ENCODE measurements around the gene KIF4A. TPM values are rescaled to one million over a fixed set of nuclear protein-coding genes. Genes with fewer than 3 reads are reported as not detected.

KIF4A gene
- total RNA-seq, 4 donors from 2014 or later, result 0.11 to 0.71 (median 0.13) TPM; not detected in 1

- H3K9me3 ChIP-seq, result no peaks in the 10 kb centered on the region
- no peaks in the 10 kb centered on the region for H3K36me3 ChIP-seq
- DNase-seq, result no peak
- WGBS, 2 donors, result 87 to 91% methylated on average over 4 to 12 of the region's 15 CpGs
- intact Hi-C loops (cut with DNase I), result no loop called here
- no peaks in the 10 kb centered on the region for H3K4me1 ChIP-seq
- no peak for TF ChIP-seq POLR2A (IDR thresholded peaks at IDR 0.05)
- TF ChIP-seq CTCF (IDR thresholded peaks at IDR 0.05), result no peak
- no peak overlapping the region for H3K4me3 ChIP-seq (replicated peaks in 1 of 3)
- no peak overlapping the region for H3K27ac ChIP-seq
- no peaks in the 10 kb centered on the region for H3K27me3 ChIP-seq
Observed at GRCh38 chrX:70426286-70427278, 136.7 kb downstream of the KIF4A start.

GRCh38 chrX:70427365-70427764 lies 137.5 kb downstream of the KIF4A start:
- TF ChIP-seq POLR2A (IDR thresholded peaks at IDR 0.05), result no peak
- TF ChIP-seq CTCF (IDR thresholded peaks at IDR 0.05), result no peak
- H3K9me3 ChIP-seq, result no peaks in the 10 kb centered on the region
- H3K27me3 ChIP-seq, result no peaks in the 10 kb centered on the region
- no peak overlapping the region for H3K27ac ChIP-seq
- H3K4me1 ChIP-seq, result no peaks in the 10 kb centered on the region
- no peak overlapping the region for H3K4me3 ChIP-seq (replicated peaks in 1 of 3)
- intact Hi-C loops (cut with DNase I), result no loop called here
- 60 to 67% methylated on average over 1 of the region's 2 CpGs for WGBS, 2 donors
- no peaks in the 10 kb centered on the region for H3K36me3 ChIP-seq
- DNase-seq, result no peak

- intact Hi-C loops (cut with DNase I), result no loop called here
- H3K9me3 ChIP-seq, result no peaks in the 10 kb centered on the region
- H3K36me3 ChIP-seq, result no peaks in the 10 kb centered on the region
- TF ChIP-seq CTCF (IDR thresholded peaks at IDR 0.05), result no peak
- TF ChIP-seq POLR2A (IDR thresholded peaks at IDR 0.05), result no peak
- 94 to 96% methylated on average over 6 of the region's 6 CpGs for WGBS, 2 donors
- no peak overlapping the region for H3K27ac ChIP-seq
- DNase-seq, result no peak
- H3K4me1 ChIP-seq, result no peaks in the 10 kb centered on the region
- H3K4me3 ChIP-seq (replicated peaks in 1 of 3), result no peak overlapping the region
- no peaks in the 10 kb centered on the region for H3K27me3 ChIP-seq
Observed at GRCh38 chrX:70429759-70430158, 139.9 kb downstream of the KIF4A start.

- DNase-seq, result no peak
- no peaks in the 10 kb centered on the region for H3K4me1 ChIP-seq
- intact Hi-C loops (cut with DNase I), result no loop called here
- WGBS, 2 donors, result 59 to 77% methylated on average over 12 to 15 of the region's 15 CpGs
- H3K27me3 ChIP-seq, result no peaks in the 10 kb centered on the region
- H3K36me3 ChIP-seq, result no peaks in the 10 kb centered on the region
- no peak overlapping the region for H3K27ac ChIP-seq
- peak overlapping the region in 1 of 3 donors; percentile 41 for H3K4me3 ChIP-seq (replicated peaks in 1 of 3)
- no peaks in the 10 kb centered on the region for H3K9me3 ChIP-seq
- TF ChIP-seq POLR2A (IDR thresholded peaks at IDR 0.05) (no peak), CTCF (IDR thresholded peaks at IDR 0.05) (no peak)
Observed at GRCh38 chrX:70432936-70433847, 143.3 kb downstream of the KIF4A start.
